ENCODE data around the gene INSL3.

INSL3 gene

DNA sequence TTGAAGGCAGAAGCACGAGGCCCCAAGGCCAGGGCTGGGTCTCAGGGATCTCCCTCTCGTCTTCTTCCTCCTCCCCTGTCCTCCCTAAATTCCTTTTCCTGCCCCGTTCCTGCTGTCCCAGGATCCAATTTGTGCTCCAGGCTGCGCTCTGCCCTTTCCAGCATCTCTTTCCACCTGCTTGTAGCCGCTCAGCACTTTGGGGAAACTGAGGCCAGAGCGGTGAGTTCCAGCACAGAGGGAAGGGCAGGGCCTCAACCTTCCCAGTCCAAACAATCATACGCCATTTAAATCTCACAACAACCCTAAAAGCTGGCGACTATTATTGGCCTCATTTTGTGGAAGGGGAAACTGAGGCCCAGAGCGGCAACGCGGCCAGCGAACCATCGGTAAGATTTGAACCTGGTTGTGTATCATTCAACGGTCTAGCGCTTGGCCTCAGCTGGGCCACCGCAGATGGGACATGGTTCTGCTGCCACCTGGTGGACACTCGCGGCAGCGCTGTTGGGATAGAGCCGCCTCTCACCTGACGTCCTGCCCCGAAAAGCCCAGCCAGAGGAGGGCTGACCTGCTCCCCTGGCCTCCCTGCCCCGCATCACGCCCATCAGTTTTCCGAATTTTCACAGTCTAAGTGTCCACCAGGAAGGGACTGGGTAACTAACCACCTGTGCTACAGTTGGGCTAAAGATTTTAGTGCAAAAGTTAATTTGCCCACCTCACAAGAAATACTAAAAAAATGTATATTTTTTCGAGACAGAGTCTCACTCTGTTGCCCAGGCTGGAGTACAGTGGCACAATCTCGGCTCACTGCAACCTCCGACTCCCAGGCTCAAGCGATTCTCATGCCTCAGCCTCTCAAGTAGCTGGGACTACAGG, 34.2 kb upstream of the INSL3 start:
- no peak overlapping the region for H3K4me3 ChIP-seq (ENCODE audit: low read depth, low read length)
- TF ChIP-seq, protein P1, sequence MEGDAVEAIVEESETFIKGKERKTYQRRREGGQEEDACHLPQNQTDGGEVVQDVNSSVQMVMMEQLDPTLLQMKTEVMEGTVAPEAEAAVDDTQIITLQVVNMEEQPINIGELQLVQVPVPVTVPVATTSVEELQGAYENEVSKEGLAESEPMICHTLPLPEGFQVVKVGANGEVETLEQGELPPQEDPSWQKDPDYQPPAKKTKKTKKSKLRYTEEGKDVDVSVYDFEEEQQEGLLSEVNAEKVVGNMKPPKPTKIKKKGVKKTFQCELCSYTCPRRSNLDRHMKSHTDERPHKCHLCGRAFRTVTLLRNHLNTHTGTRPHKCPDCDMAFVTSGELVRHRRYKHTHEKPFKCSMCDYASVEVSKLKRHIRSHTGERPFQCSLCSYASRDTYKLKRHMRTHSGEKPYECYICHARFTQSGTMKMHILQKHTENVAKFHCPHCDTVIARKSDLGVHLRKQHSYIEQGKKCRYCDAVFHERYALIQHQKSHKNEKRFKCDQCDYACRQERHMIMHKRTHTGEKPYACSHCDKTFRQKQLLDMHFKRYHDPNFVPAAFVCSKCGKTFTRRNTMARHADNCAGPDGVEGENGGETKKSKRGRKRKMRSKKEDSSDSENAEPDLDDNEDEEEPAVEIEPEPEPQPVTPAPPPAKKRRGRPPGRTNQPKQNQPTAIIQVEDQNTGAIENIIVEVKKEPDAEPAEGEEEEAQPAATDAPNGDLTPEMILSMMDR (conservative IDR thresholded peaks at IDR 0.05; ENCODE audit: low read depth, low read length) = peak; percentile 94
- DNase-seq (ENCODE audit: low read depth) = peak; percentile 75

DNA sequence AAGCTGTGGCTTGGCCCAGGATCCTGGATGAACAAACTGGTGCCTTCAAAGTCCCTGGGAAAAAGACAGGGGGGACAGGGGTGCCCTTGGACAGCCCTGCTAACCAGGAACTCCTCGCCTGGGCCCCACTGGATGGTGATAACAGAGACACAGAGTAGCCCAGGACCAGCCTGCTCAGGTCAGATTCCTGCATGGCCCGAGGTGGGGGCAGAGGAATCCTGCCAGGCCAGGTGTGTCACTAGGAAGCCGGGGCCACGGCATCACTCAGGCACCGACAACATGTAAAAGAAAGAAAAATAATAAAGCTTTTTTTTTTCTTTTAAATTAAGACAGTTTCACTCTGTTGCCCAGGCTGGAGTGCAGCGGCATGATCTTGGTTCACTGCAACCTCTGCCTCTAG, 32.7 kb upstream of the INSL3 start:
- TF ChIP-seq, protein P1 (conservative IDR thresholded peaks at IDR 0.05; ENCODE audit: low read depth, low read length) = no peak
- H3K4me3 ChIP-seq (ENCODE audit: low read depth, low read length) = no peak overlapping the region
- DNase-seq (ENCODE audit: low read depth) = no peak

DNA sequence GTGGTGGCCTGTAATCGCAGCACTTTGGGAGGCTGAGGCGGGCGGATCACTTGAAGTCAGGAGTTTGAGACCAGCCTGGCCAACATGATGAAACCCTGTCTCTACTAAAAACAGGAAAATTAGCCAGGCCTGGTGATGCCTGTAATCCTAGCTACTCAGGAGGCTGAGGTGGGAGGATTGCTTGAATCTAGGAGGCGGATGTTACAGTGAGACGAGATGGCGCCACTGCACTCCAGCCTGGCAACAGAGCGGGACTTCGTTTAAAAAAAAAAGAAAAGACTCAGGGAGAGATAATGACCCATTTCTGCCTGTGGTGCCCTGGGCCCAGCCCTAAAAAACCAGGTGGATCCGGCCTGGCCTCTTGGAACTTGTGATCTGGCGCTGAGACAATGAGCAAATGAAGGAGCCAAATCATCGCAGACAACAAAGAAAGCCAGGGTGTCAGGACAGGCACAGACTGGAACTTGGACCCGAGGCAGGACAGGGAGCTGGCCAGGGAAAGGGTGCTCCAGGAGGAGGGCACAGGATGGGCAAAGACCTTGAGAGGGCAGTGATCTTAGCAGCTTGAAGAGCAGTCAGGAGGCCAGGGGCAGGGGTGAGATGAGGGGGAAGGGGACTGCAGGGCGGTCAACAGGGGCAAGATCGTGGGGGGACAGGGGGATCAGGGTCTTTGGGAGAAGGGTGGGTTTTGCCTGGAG, 27.4 kb upstream of the INSL3 start:
- no peak overlapping the region for H3K4me3 ChIP-seq (ENCODE audit: low read depth, low read length)
- no peak for DNase-seq (ENCODE audit: low read depth)
- TF ChIP-seq, protein P1 (conservative IDR thresholded peaks at IDR 0.05; ENCODE audit: low read depth, low read length) = no peak

DNA sequence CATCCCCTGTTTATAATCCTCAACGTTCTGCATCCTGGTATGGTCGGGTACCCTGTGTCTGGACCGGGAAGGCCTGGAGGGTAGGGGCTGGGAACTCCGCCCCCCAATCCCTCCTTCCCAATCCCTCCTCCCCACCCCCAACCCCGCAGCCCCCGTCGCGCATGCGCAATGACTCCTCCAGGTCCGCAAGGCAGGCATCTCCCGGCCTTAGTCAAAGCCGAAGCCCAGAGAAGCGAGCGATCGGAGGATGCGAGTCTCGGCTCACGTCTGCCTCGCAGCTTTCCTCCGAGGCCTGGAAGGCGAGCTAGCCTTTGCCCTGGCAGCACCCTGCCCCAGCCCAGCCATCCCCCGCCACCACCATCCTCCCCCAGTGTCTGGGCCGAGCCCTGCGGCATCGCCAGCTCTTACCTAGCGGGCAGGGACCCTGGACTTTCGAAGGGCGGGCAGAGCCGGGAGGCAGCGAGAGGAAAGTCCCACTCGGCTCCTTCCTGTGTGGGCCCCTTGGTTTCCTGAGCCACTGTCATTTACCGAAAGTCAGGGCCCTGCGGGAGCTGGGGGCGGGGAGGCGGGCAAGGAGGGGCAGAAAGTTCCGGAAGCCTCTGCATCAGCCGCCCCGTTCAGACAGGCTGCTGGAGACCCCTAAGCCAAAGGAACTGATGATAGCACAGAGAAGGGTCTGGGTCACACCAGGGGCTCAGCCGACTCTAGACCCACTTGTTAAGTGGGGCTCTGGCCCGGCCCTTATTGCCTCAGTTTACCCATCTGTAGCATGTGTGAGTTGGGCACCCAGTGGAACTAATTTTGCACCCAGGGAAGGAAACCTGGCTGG, 26.4 kb upstream of the INSL3 start, which contains the start of gene JAK3:
JAK3 (minus strand) TSS at position 445 of the 829 bp plus-strand sequence. CDS start 3,565 bp downstream, outside the sequence.
- H3K4me3 ChIP-seq (ENCODE audit: low read depth, low read length) = peak within 1 kb of the TSS; percentile 63
- DNase-seq (ENCODE audit: low read depth) = peak; percentile 82
- TF ChIP-seq, protein P1 (conservative IDR thresholded peaks at IDR 0.05; ENCODE audit: low read depth, low read length) = no peak

DNA sequence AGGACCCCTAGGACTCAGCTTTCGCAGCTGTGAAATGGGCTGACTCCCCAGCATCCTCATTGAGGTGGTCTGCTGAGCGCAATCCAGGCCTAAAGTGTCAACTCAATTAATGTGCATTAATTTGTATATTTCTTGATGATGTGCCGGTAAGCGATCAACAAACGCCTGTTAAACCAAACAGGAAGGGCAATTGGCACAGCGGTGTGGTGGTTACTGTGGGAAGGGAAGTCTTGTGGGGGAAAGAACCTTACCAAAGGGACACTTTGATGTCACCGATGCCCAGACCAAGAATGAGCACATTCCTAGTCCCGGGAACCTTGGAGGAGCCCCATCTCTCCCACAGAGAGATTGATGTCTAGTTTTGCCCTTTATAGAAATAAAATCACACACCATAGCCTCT, 24.8 kb upstream of the INSL3 start:
- DNase-seq (ENCODE audit: low read depth) = no peak
- H3K4me3 ChIP-seq (ENCODE audit: low read depth, low read length) = no peak overlapping the region
- TF ChIP-seq, protein P1 (conservative IDR thresholded peaks at IDR 0.05; ENCODE audit: low read depth, low read length) = no peak

DNA sequence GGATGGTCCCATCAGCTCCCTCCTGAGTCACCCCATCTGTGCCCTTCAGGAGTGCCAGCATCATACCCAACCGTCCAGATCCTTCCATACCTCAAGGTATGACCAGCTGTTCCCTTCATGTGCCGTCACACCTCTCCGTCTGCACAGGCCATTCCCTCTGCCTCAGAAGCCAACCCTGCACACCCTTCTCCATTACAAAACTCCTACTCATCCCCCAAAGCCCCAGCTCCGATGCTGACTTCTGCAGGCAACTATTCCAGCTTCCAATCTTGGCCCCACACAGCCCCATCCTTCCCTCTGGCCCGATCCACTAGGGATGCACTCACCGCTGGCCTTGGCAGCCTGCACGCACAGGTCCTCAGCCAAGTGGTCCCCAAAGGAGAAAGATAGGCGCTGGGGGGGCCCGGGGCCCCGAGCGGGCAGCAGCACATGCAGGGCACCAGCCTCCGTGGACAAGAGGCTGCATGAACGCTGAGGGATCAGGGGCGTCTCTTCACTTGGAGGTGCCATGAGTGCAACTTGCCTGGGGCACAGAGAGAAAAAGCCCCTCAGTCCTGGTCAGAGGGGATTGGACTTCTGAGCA, 22.7 kb upstream of the INSL3 start:
- no peak for DNase-seq (ENCODE audit: low read depth)
- TF ChIP-seq, protein P1 (conservative IDR thresholded peaks at IDR 0.05; ENCODE audit: low read depth, low read length) = no peak
- no peak overlapping the region for H3K4me3 ChIP-seq (ENCODE audit: low read depth, low read length)

All from choroid plexus epithelial cell (primary cell).